Testis (tissue), 3 donors: ENCODE data around the gene CAMLG. TPM values are rescaled to one million over a fixed set of nuclear protein-coding genes. Genes with fewer than 3 reads are reported as not detected.

Experiments used
- DNase-seq: peaks from one replicate; pipeline ENCODE4 v3.0.0-alpha.2; 2019
- H3K27ac ChIP-seq, 2 donors: fragments of 200-600 bp; sonication (generic); one replicate each; pipeline ENCODE4 v1.5.1; 2019
- H3K27me3 ChIP-seq: fragments of 200-600 bp; sonication (generic); one replicate; pipeline ENCODE4 v1.5.1; 2019
- H3K36me3 ChIP-seq: fragments of 200-600 bp; sonication (generic); one replicate; pipeline ENCODE4 v1.5.1; 2017; ENCODE audit warnings: low read depth; ENCODE audit errors: missing control alignments
- H3K4me1 ChIP-seq: fragments of 200-600 bp; sonication (generic); one replicate; pipeline ENCODE4 v1.5.1; 2019
- H3K4me3 ChIP-seq, 2 donors: fragments of 200-600 bp; sonication (generic); one replicate each; pipeline ENCODE4 v1.5.1; 2017 to 2019
- H3K9me3 ChIP-seq: fragments of 200-600 bp; sonication (generic); one replicate; pipeline ENCODE4 v1.5.1; 2017
- CTCF ChIP-seq, 3 experiments: fragments of 450-650 bp in 2 of 3; fragments of 200-600 bp in 1 of 3; sonication (generic) in 1 of 3; IDR thresholded peaks; one replicate each; pipeline ENCODE4 v1.5.1; 2016 to 2019; ENCODE audit warnings: antibody characterized with exemption in 3 of 3, mild to moderate bottlenecking in 2 of 3, moderate library complexity in 1 of 3
- POLR2A ChIP-seq: fragments of 450-650 bp; IDR thresholded peaks from one replicate; pipeline ENCODE4 v1.6.1; 2017; ENCODE audit warnings: antibody characterized with exemption, mild to moderate bottlenecking, moderate library complexity
- WGBS, 2 donors: methylation state at CpG; one replicate each; pipeline ENCODE4 v1.1.5; 2018; 5-methylcytosine and 5-hydroxymethylcytosine counted together
- intact Hi-C: fragments of 100-400 bp; cut with DNase I; formaldehyde crosslinking; loops from one replicate; pipeline ENCODE4 v1.15.1; 2023; ENCODE audit warnings: low total_unique reads
- polyA plus RNA-seq: library from polyadenylated mRNA; stranded (reverse); fragments of 350-450 nt; fragmentation: Illumina TruSeq; extraction: RNeasy Lipid Tissue Mini Kit (QIAGEN cat#74804); gene quantifications from one replicate; pipeline ENCODE4 v1.2.3, GENCODE V29; 2014; ENCODE audit warnings: low read depth, low replicate concordance; ENCODE audit not compliant: insufficient read depth
- total RNA-seq, 2 donors: library from RNA; depleted of rRNA; stranded (reverse); fragments of >200 nt; gene quantifications; one replicate each; pipeline ENCODE4 v1.2.3, GENCODE V29; 2016

CAMLG gene
- total and polyA plus RNA-seq, 3 donors from 2014 or later, result 36.9 to 102 (median 53.2) TPM

GRCh38 chr5:134772461-134773125, 34.2 kb downstream of the CAMLG start:
- Histone ChIP-seq H3K36me3 (no peaks in the 10 kb centered on the region), H3K9me3 (no peaks in the 10 kb centered on the region), H3K27me3 (no peaks in the 10 kb centered on the region), H3K4me1 (no peaks in the 10 kb centered on the region), H3K27ac (no peak overlapping the region), H3K4me3 (no peak overlapping the region)
- intact Hi-C loops, result no loop called here
- no peak for TF ChIP-seq CTCF (IDR thresholded peaks at IDR 0.05)
- no peak for DNase-seq
- WGBS, 2 donors, result 86 to 93% methylated on average over 10 of the region's 10 CpGs

GRCh38 chr5:134777366-134777765, 39.0 kb downstream of the CAMLG start:
- no peak overlapping the region for H3K4me3 ChIP-seq
- H3K4me1 ChIP-seq, result no peaks in the 10 kb centered on the region
- WGBS, 2 donors, result 90 to 92% methylated on average over 2 of the region's 2 CpGs
- no peaks in the 10 kb centered on the region for H3K27me3 ChIP-seq
- H3K36me3 ChIP-seq, result no peaks in the 10 kb centered on the region
- TF ChIP-seq POLR2A, result no peak
- no peak for TF ChIP-seq CTCF (IDR thresholded peaks at IDR 0.05)
- no peak for DNase-seq
- no peak overlapping the region for H3K27ac ChIP-seq
- intact Hi-C loops, result no loop called here
- no peaks in the 10 kb centered on the region for H3K9me3 ChIP-seq

GRCh38 chr5:134784241-134784920, 46.0 kb downstream of the CAMLG start:
- Histone ChIP-seq H3K4me3 (no peak overlapping the region), H3K9me3 (no peaks in the 10 kb centered on the region), H3K27me3 (no peaks in the 10 kb centered on the region), H3K27ac (no peak overlapping the region), H3K4me1 (no peaks in the 10 kb centered on the region), H3K36me3 (no peaks in the 10 kb centered on the region)
- no peak for DNase-seq
- intact Hi-C loops, result no loop called here
- WGBS, 2 donors, result 70 to 72% methylated on average over 4 of the region's 4 CpGs
- no peak for TF ChIP-seq CTCF (IDR thresholded peaks at IDR 0.05)
- TF ChIP-seq POLR2A, result no peak

- 79 to 85% methylated on average over 3 of the region's 3 CpGs for WGBS, 2 donors
- no peaks in the 10 kb centered on the region for H3K9me3 ChIP-seq
- H3K4me3 ChIP-seq, result no peak overlapping the region
- DNase-seq, result no peak
- TF ChIP-seq POLR2A (no peak), CTCF (IDR thresholded peaks at IDR 0.05) (no peak)
- no peaks in the 10 kb centered on the region for H3K27me3 ChIP-seq
- no peak overlapping the region for H3K27ac ChIP-seq
- no peaks in the 10 kb centered on the region for H3K36me3 ChIP-seq
- no peaks in the 10 kb centered on the region for H3K4me1 ChIP-seq
- intact Hi-C loops, result no loop called here
These were observed 46.7 kb downstream of the CAMLG start for GRCh38 chr5:134784946-134785620.
